Ovary (tissue), 9 donors: ENCODE results near the gene ATP8B4. TPM values are rescaled to one million over a fixed set of nuclear protein-coding genes. Genes with fewer than 3 reads are reported as not detected.

Source experiments
- DNase-seq, 5 donors: peaks; one replicate each; pipeline ENCODE4 v3.0.0-alpha.2; 2019 to 2020
- H3K27ac ChIP-seq, 2 donors: fragments of 200-600 bp; one replicate each; pipeline versions ENCODE4 v1.5.1 to v1.8.0; 2019 to 2022
- H3K27me3 ChIP-seq: fragments of 200-600 bp; one replicate; pipeline ENCODE4 v1.8.0; 2022
- H3K36me3 ChIP-seq: fragments of 200-600 bp; sonication (generic); one replicate; pipeline ENCODE4 v1.5.1; 2019
- H3K4me1 ChIP-seq: one replicate; pipeline ENCODE4 v1.8.1; 2013; ENCODE audit warnings: mild to moderate bottlenecking, moderate library complexity; ENCODE audit not compliant: insufficient read depth
- H3K4me3 ChIP-seq: fragments of 200-600 bp; sonication (generic); one replicate; pipeline ENCODE4 v1.5.1; 2017
- H3K9me3 ChIP-seq, 2 donors: fragments of 200-600 bp in 1 of 2; sonication (generic) in 1 of 2; one replicate each; pipeline versions ENCODE4 v1.5.1 to v1.8.1; 2013 to 2019; ENCODE audit warnings: mild to moderate bottlenecking in 1 of 2, moderate library complexity in 1 of 2
- CTCF ChIP-seq, 3 donors: fragments of 450-650 bp in 2 of 3; fragments of 200-600 bp in 1 of 3; IDR thresholded peaks; one replicate each; pipeline versions ENCODE4 v1.5.1 to v1.8.0; 2016 to 2022; ENCODE audit warnings: antibody characterized with exemption in 3 of 3, mild to moderate bottlenecking in 1 of 3
- EP300 ChIP-seq: sonication (generic); formaldehyde crosslinking; IDR thresholded peaks from one replicate; pipeline ENCODE4 v1.6.1; 2017; ENCODE audit warnings: antibody characterized with exemption
- POLR2A ChIP-seq: fragments of 450-650 bp; IDR thresholded peaks from one replicate; pipeline ENCODE4 v1.6.1; 2017; ENCODE audit warnings: antibody characterized with exemption, mild to moderate bottlenecking, moderate library complexity
- whole genome bisulfite sequencing, 3 donors: extraction: QIAGEN DNeasy Blood & Tissue Kit in 1 of 3; methylation state at CpG; one replicate each; pipeline versions ENCODE4 v1.1.5 to v1.1.7; 2013 to 2017; 5-methylcytosine and 5-hydroxymethylcytosine counted together
- intact Hi-C, 4 donors: fragments of 100-400 bp; cut with DNase I; formaldehyde crosslinking; loops; one replicate each; pipeline versions ENCODE4 v1.11.0 to v1.15.1; 2022 to 2023
- polyA plus RNA-seq, 2 donors: library from polyadenylated mRNA; stranded (reverse); fragments of 200-250 nt in 1 of 2; fragments of 350-450 nt in 1 of 2; fragmentation: Illumina TruSeq in 1 of 2; extraction: RNeasy Lipid Tissue Mini Kit (QIAGEN cat#74804) in 1 of 2; gene quantifications; one replicate each; pipeline ENCODE4 v1.2.3, GENCODE V29; 2013 to 2014
- total RNA-seq, 7 donors: library from RNA; depleted of rRNA in 2 of 7; stranded (reverse); fragments of >200 nt in 2 of 7; fragmentation: NEBNext Ultra II Directional in 3 of 7; extraction: Animal tissue kit (Norgen Biotek cat#: 25700) in 3 of 7; gene quantifications; one replicate each; pipeline versions ENCODE4 v1.1.0 to v1.2.4, GENCODE V29; 2016 to 2023
- donor health status: DM: no; HTN: no; CAD: no; lungs with moderate emphysema.
- donor health status: DM: no; HTN: no; CAD: no.
- donor health status: Bipolar disorder and iron deficiency.
- donor health status: DM: yes; HTN: yes; CAD: no.
- donor health status: DM: no; HTN: no; CAD: no.
- donor health status: DM: yes; HTN: yes; CAD: no.

The ATP8B4 gene
- total and polyA plus RNA-seq, 9 donors: 3.7 to 14.4 (median 7.1) TPM

DNA sequence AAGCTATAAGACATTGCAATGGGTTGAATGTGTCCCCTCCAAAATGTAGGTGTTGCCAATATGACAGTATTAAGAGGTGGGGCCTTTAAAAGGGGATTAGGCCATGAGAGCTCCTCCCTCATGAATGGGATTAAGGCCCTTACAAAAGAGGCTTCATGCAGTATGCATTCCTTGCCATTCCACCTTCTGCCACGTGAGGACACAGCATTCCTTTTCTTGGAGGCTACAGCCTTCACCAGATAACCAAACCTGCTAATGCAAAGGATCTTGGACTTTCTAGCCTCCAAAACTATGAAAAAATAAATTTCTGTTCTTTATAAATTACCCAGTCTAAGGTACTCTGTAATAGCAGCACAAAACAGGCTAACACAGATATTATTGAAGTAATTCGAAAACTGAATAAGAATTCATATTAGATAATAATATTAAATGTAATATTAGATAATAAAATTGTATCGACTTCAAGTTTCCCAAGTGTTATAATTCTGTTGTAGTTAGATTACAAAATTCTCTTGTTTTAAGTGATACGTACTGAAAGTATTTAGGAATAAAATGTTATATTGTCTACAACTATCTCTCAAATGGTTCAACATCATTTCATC, 29.4 kb upstream of the ATP8B4 start:
- no peaks in the 10 kb centered on the region for H3K9me3 ChIP-seq
- H3K27ac ChIP-seq: no peak overlapping the region
- no peak for DNase-seq
- TF ChIP-seq EP300 (no peak), CTCF (IDR thresholded peaks at IDR 0.05) (no peak), POLR2A (no peak)
- 71 to 76% (median 71%) methylated on average over 4 of the region's 4 CpGs for WGBS, 3 donors
- intact Hi-C loops: loop anchor here (5.0 to 10.0 kb wide), 5 partner anchors 244 to 1291 kb away; no protein-coding TSS in a partner anchor
- no peaks in the 10 kb centered on the region for H3K4me1 ChIP-seq
- no peak overlapping the region for H3K4me3 ChIP-seq
- H3K27me3 ChIP-seq: no peaks in the 10 kb centered on the region
- no peaks in the 10 kb centered on the region for H3K36me3 ChIP-seq

- H3K4me3 ChIP-seq: no peak overlapping the region
- H3K4me1 ChIP-seq: no peaks in the 10 kb centered on the region
- TF ChIP-seq POLR2A (no peak), CTCF (IDR thresholded peaks at IDR 0.05) (no peak), EP300 (no peak)
- no peaks in the 10 kb centered on the region for H3K9me3 ChIP-seq
- no peak for DNase-seq
- H3K36me3 ChIP-seq: no peaks in the 10 kb centered on the region
- 90 to 97% (median 94%) methylated on average over 2 of the region's 2 CpGs for WGBS, 3 donors
- intact Hi-C loops: loop anchor here (5.0 to 10.0 kb wide), 5 partner anchors 242 to 1289 kb away; no protein-coding TSS in a partner anchor
- H3K27me3 ChIP-seq: no peaks in the 10 kb centered on the region
- no peak overlapping the region for H3K27ac ChIP-seq
Measured at GRCh38 chr15:50146632-50147031, 27.6 kb upstream of the ATP8B4 start.

- TF ChIP-seq EP300 (no peak), CTCF (IDR thresholded peaks at IDR 0.05) (peak; percentile 27 to 60 (median 57))
- Histone ChIP-seq H3K4me1 (no peaks in the 10 kb centered on the region), H3K36me3 (no peaks in the 10 kb centered on the region), H3K9me3 (no peaks in the 10 kb centered on the region), H3K27me3 (no peaks in the 10 kb centered on the region), H3K27ac (no peak overlapping the region), H3K4me3 (no peak overlapping the region)
- intact Hi-C loops: loop anchor here (5.0 to 10.0 kb wide), 5 partner anchors 241 to 1288 kb away; no protein-coding TSS in a partner anchor
- 2 to 5% (median 3%) methylated on average over 2 of the region's 2 CpGs for WGBS, 3 donors
- peak in 3 of 5 donors; percentile 25 to 55 (median 28) for DNase-seq
Measured at GRCh38 chr15:50145451-50145872, 26.4 kb upstream of the ATP8B4 start.

- H3K4me3 ChIP-seq: no peak overlapping the region
- H3K27ac ChIP-seq: no peak overlapping the region
- intact Hi-C loops: loop anchor here (5.0 to 10.0 kb wide), 6 partner anchors 240 to 1287 kb away; partner anchors contain the start of gene FGF7 (in 1 of the 4)
- TF ChIP-seq POLR2A: no peak
- TF ChIP-seq EP300: no peak
- no peak for TF ChIP-seq CTCF (IDR thresholded peaks at IDR 0.05)
- no peaks in the 10 kb centered on the region for H3K36me3 ChIP-seq
- no peak for DNase-seq
- H3K9me3 ChIP-seq: no peaks in the 10 kb centered on the region
- H3K27me3 ChIP-seq: no peaks in the 10 kb centered on the region
- no peaks in the 10 kb centered on the region for H3K4me1 ChIP-seq
- 72 to 73% (median 72%) methylated on average over 6 of the region's 6 CpGs for WGBS, 3 donors
Measured at GRCh38 chr15:50144341-50145120, 25.5 kb upstream of the ATP8B4 start.
